ENCODE data around the gene MISP.

The MISP gene

DNA sequence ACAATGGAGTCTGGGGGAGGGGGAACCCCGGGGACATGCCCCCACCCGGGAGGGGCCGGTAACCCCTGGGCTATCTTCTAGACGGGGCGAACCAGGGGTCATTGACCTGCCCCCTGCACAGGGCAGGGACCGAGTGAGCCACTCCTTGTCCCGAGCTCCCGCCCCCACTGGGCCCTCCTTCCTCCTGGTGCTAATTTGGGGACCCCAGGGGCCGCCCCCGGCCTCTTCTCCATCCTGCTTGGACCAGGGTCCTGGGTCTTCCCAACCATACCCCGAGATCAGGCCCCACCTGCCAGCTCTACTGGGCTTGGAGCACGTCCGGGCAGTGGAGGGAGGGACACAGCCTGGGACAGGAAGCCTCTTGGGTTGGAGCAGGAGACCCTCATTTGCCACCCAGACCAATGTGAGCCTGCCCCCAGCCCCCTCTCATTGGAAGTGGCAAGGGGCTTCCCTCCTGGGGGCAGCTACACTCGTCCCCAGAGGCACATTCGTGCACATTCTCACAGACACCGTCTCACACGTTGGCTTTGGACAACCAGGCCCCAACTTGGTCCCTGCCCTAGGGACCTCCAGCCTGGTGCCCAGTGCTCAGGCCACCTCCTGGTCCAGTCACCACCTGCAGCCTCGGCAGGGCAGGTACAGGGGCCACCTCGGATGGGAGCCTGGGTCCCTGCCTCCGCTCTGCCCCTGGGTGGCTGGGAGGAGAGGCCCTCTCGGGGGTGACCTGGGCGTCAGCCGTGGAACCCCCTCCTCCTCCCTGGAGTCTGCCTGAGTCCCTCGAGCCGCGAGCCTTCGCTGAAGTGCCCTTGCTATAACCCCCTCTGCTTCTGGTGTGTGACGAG lies 3.3 kb upstream of the MISP start:
- DNase-seq: no peak

GRCh38 chr19:748274-748598 lies 2.7 kb upstream of the MISP start:
- DNase-seq: no peak

- DNase-seq: no peak
Measured at GRCh38 chr19:749811-750210, 1.1 kb upstream of the MISP start.

GRCh38 chr19:751501-752341 lies 809 bp downstream of the MISP start:
- no peak for DNase-seq

GRCh38 chr19:752652-753517 lies 2.0 kb downstream of the MISP start:
- no peak for DNase-seq

GRCh38 chr19:754530-754929 lies 3.6 kb downstream of the MISP start:
- no peak for DNase-seq

GRCh38 chr19:755063-755462 lies 4.2 kb downstream of the MISP start:
- no peak for DNase-seq

GRCh38 chr19:756236-756635 lies 5.3 kb downstream of the MISP start:
- DNase-seq: no peak

DNA sequence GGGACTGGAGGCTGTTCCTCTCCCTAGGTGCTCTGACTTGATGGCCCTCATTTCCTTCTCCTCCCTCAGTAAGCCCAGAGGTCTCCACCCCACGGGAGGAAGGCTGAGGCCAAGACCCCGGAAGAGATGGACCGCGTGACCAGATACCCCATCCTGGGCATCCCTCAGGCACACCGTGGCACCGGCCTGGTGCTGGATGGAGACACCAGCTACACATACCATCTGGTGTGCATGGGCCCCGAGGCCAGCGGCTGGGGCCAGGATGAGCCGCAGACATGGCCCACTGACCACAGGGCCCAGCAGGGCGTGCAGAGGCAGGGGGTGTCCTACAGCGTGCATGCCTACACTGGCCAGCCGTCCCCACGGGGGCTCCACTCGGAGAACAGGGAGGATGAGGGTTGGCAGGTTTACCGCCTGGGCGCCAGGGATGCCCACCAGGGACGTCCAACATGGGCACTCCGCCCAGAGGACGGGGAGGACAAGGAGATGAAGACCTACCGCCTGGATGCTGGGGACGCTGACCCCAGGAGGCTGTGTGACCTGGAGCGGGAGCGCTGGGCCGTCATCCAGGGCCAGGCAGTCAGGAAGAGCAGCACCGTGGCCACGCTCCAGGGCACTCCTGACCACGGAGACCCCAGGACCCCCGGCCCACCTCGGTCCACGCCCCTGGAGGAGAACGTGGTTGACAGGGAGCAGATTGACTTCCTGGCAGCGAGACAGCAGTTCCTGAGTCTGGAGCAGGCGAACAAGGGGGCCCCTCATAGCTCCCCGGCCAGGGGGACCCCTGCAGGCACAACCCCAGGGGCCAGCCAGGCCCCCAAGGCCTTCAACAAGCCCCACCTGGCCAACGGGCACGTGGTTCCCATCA lies 6.1 kb downstream of the MISP start:
- no peak for DNase-seq

DNA sequence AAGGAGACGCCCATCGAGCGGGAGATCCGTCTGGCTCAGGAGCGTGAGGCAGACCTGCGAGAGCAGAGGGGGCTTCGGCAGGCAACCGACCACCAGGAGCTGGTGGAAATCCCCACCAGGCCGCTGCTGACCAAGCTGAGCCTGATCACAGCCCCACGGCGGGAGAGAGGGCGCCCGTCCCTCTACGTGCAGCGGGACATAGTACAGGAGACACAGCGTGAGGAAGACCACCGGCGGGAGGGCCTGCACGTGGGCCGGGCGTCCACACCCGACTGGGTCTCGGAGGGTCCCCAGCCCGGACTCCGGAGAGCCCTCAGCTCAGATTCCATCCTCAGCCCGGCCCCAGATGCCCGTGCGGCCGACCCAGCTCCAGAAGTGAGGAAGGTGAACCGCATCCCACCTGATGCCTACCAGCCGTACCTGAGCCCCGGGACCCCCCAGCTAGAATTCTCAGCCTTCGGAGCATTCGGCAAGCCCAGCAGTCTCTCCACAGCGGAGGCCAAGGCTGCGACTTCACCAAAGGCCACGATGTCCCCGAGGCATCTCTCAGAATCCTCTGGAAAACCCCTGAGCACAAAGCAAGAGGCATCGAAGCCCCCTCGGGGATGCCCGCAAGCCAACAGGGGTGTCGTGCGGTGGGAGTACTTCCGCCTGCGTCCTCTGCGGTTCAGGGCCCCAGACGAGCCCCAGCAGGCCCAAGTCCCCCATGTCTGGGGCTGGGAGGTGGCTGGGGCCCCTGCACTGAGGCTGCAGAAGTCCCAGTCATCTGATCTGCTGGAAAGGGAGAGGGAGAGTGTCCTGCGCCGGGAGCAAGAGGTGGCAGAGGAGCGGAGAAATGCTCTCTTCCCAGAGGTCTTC lies 7.1 kb downstream of the MISP start:
- DNase-seq: no peak

DNA sequence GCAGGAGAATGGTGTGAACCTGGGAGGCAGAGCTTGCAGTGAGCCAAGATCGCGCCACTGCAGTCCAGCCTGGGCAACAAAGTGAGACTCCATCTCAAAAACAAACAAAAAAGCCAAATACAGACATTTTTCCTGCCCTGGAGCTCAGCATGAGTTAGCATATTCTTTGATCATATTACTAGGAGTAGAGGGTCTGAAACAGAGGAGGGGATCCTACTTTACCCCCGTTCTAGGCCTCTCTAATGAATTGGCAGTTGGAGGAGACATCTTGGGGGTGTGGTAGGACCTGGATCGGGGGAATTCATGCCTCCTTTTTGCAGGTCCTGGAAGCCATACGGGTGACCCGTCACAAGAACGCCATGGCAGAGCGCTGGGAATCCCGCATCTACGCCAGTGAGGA lies 12.3 kb downstream of the MISP start:
- no peak for DNase-seq

DNA sequence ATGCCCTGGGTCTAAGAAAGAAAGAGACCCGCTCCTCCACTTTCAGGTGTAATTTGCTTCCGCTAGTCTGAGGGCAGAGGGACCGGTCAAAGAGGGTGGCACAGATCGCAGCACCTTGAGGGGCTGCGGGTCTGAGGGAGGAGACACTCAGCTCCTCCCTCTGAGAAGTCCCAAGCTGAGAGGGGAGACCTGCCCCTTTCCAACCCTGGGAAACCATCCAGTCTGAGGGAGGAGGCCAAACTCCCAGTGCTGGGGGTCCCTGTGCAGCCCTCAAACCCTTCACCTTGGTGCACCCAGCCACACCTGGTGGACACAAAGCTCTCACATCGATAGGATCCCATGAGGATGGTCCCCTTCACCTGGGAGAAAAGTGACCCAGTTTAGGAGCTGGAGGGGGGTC lies 13.0 kb downstream of the MISP start:
- no peak for DNase-seq

- DNase-seq: no peak
Measured at GRCh38 chr19:764301-764700, 13.4 kb downstream of the MISP start.

DNA sequence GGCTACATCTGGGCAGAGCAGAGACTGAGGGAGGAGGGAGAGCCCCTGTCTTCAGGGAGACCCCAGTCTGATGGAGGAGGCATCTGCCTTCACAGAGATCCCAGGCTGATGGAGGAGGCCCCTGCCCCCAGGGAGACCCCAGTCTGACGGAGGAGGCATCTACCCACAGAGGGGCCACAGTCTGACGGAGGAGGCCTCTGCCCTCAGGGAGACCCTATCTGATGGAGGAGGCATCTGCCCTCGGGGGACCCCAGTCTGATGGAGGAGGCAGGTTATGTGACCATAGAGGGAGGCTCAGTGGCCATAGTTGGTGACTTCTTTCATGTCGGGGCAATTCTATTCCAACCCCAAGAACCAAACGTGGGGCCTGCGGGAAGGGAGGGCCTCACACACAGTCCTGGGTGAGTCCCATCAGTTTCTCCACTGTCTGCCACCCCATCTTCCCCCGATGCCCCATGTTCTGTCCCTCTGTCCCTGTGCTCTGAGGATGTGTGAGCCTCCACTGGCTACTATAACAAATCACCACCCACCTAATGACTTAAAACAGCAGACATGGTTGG lies 14.3 kb downstream of the MISP start:
- no peak for DNase-seq

- DNase-seq: no peak
Measured at GRCh38 chr19:768424-768823, 17.5 kb downstream of the MISP start.

GRCh38 chr19:769616-770015 lies 18.7 kb downstream of the MISP start:
- no peak for DNase-seq

DNA sequence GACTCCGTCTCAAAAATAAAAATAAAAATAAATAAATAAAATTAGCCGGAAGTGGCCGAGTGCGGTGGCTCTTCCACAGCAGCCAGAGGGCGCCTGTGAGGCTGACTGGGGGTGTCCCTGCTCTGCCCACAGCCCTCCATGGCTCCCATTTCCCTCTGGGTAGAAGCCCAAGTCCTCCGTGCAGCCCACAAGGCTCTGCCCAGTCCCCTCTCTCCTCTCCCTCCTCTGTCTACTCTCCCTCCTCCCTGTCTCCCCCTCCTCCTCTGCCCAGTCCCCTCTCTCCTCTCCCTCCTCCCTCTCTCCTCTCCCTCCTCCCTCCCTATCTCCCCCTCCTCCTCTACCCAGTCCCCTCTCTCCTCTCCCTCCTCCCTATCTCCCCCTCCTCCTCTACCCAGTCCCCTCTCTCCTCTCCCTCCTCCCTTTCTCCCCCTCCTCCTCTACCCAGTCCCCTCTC lies 20.4 kb downstream of the MISP start:
- DNase-seq: no peak

DNA sequence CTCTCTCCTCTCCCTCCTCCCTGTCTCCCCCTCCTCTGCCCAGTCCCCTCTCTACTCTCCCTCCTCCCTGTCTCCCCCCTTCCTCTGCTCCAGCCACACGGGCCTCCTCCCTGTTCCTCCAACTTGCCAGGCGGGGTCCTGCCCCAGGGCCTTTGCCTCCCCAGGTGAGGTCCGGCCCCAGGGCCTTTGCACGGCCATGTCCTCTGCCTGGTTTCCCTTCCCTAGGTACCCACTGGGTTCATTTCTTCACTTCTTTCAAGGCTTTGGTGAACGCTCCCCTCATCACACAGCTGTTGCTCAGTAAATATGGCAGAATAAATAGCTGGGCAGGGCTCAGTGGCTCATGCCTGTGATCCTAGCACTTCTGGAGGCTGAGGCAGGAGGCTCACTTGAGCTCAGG lies 21.2 kb downstream of the MISP start:
- DNase-seq: no peak

DNA sequence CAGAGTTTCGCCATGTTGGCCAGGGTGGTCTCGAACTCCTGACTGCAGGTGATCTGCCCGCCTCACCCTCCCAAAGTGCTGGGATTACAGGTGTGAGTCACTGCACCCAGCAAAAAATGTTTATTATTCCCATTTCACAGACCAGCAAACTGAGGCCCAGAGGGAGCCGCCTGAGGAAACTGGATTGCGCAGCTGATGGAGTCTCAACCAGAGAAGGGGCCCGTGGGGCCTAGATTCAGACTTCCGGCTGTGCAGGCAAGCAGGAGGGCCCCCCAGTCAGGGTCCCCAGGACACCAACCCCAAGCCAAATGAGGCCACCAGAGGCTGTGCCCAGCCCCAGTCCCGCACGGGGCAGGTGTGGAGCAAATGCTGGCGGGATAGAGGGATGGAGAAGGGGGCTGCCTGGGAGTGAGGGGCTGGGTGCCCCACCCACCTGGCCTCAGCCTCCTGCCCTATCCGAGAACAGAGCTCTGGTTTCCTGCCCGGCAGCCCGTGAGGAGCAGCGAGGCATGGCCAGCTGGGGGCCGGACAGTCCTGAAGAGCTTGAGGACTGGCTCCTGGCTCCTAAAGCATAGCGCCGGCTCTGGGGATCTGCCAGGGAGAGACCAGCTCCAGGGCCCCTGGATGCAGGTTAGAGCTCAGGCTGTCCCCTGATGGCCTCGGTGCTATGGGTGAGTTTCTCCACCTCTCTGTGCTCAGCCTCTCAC lies 22.0 kb downstream of the MISP start:
- DNase-seq: no peak

DNA sequence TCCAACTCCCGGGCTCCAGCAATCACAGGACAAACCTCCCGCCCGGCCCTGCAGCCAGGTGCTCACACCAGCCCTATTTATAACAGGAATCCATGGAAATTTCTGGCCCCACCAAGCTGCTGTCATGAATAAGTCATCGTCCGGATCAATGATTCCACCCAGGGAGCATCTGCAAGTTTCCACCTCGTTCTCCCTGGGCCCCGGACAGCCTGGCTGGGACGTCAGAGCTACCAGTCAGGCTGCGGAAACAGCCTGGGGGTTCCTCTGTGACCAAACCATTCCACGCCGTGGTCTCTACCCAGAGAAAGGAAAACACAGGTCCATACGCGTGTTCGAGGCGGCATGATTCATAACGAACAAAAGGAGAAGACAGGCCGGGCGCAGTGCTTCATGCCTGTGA lies 25.6 kb downstream of the MISP start:
- DNase-seq: no peak

All from NCI-H510A treated with DMSO at 0.1 percent for 48 hours (cell line).